AG10803 (cell line): ENCODE results near the gene HINT2.

Source experiments
- DNase-seq: peaks from one replicate; pipeline ENCODE4 v3.0.0; 2010; ENCODE audit warnings: low read depth
- H3K4me3 ChIP-seq: 2 replicates; pipeline ENCODE4 v1.5.1; 2011; ENCODE audit warnings: mild to moderate bottlenecking, low read length, control low read depth
- TF ChIP-seq, protein P1 (sequence below): conservative IDR thresholded peaks from 2 replicates; pipeline ENCODE4 v1.5.1; 2011; ENCODE audit warnings: mild to moderate bottlenecking, low read length, control low read depth, inconsistent platforms

Gene HINT2

DNA sequence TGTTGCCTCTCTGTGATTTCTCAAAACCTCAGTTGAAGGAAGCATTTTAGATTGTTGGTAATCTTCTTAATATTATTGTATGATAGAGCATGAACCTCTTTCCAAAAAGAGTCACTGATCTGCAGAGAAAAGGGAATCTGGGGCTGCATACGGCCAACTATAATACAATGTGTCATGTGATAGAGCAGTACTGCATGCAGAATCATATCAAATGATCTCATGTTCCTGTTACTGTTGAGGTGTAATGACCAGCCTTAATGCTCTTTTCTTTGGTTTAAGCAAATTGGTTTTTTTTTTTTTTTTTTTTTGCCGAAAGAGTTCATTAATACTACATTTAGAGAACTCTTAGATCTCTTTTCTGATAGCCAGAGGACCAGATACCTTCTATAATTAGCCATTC is 47.8 kb downstream of the HINT2 start:
- TF ChIP-seq, protein P1, sequence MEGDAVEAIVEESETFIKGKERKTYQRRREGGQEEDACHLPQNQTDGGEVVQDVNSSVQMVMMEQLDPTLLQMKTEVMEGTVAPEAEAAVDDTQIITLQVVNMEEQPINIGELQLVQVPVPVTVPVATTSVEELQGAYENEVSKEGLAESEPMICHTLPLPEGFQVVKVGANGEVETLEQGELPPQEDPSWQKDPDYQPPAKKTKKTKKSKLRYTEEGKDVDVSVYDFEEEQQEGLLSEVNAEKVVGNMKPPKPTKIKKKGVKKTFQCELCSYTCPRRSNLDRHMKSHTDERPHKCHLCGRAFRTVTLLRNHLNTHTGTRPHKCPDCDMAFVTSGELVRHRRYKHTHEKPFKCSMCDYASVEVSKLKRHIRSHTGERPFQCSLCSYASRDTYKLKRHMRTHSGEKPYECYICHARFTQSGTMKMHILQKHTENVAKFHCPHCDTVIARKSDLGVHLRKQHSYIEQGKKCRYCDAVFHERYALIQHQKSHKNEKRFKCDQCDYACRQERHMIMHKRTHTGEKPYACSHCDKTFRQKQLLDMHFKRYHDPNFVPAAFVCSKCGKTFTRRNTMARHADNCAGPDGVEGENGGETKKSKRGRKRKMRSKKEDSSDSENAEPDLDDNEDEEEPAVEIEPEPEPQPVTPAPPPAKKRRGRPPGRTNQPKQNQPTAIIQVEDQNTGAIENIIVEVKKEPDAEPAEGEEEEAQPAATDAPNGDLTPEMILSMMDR: no peak
- DNase-seq: no peak
- no peak overlapping the region for H3K4me3 ChIP-seq

GRCh38 chr9:35763803-35764202 is 51.0 kb downstream of the HINT2 start:
- no peak for DNase-seq
- H3K4me3 ChIP-seq: no peak overlapping the region
- TF ChIP-seq, protein P1: no peak

GRCh38 chr9:35763181-35763580 is 51.7 kb downstream of the HINT2 start:
- TF ChIP-seq, protein P1: no peak
- no peak for DNase-seq
- no peak overlapping the region for H3K4me3 ChIP-seq
